Measurements from ENCODE around the gene ENPP3. TPM values are rescaled to one million over a fixed set of nuclear protein-coding genes. Genes with fewer than 3 reads are reported as not detected.

Gene ENPP3
- total RNA-seq, 1 experiment from 2014 or later: not detected

DNA sequence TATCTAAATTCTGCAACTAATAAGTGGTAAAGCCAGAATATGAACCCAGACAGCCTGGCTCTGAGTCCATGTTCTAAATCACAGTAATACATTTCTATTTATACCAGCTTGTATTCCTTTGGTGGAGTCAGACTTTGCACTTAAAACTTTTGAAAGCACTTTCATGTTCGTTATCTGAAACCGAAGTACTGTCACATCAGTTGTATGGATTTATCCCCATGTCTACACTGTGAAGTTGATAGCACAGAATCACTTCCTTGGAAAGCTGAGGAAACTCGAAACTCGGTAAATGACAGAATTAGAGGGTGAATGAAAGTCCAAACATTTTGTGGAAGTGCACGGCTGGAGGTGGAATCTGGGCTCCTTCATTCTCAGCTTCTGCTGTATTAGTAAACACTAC lies 102.0 kb downstream of the ENPP3 start:
- no peaks in the 10 kb centered on the region for H3K9me3 Mint-ChIP-seq
- H3K36me3 Mint-ChIP-seq: no peaks in the 10 kb centered on the region
- no peak for DNase-seq (ENCODE audit: low spot score)
- H3K4me1 Mint-ChIP-seq: peaks cover 3% of the 10 kb centered on the region
- ChIA-PET POLR2A (no interaction called here), CTCF (interaction anchor here (1.4 kb wide), 1 partner anchor 44 kb away, joined by 3 read pairs; no protein-coding TSS in a partner anchor)
- peaks cover 12% of the 10 kb centered on the region; the same call in 1 of the 2 replicates for H3K27me3 Mint-ChIP-seq (ENCODE audit: low read depth)
- no peak for ATAC-seq
- no peak overlapping the region for H3K27ac Mint-ChIP-seq
- no peak overlapping the region for H3K4me3 Mint-ChIP-seq
- TF ChIP-seq TEAD4 (CRISPR knock-in tag; IDR thresholded peaks at IDR 0.05): no peak
- no peak for TF ChIP-seq ESRRA (CRISPR knock-in tag; IDR thresholded peaks at IDR 0.05; ENCODE audit: borderline replicate concordance)
- TF ChIP-seq, protein P1, sequence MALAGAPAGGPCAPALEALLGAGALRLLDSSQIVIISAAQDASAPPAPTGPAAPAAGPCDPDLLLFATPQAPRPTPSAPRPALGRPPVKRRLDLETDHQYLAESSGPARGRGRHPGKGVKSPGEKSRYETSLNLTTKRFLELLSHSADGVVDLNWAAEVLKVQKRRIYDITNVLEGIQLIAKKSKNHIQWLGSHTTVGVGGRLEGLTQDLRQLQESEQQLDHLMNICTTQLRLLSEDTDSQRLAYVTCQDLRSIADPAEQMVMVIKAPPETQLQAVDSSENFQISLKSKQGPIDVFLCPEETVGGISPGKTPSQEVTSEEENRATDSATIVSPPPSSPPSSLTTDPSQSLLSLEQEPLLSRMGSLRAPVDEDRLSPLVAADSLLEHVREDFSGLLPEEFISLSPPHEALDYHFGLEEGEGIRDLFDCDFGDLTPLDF (CRISPR knock-in tag; IDR thresholded peaks at IDR 0.05): no peak
- TF ChIP-seq, protein P2, sequence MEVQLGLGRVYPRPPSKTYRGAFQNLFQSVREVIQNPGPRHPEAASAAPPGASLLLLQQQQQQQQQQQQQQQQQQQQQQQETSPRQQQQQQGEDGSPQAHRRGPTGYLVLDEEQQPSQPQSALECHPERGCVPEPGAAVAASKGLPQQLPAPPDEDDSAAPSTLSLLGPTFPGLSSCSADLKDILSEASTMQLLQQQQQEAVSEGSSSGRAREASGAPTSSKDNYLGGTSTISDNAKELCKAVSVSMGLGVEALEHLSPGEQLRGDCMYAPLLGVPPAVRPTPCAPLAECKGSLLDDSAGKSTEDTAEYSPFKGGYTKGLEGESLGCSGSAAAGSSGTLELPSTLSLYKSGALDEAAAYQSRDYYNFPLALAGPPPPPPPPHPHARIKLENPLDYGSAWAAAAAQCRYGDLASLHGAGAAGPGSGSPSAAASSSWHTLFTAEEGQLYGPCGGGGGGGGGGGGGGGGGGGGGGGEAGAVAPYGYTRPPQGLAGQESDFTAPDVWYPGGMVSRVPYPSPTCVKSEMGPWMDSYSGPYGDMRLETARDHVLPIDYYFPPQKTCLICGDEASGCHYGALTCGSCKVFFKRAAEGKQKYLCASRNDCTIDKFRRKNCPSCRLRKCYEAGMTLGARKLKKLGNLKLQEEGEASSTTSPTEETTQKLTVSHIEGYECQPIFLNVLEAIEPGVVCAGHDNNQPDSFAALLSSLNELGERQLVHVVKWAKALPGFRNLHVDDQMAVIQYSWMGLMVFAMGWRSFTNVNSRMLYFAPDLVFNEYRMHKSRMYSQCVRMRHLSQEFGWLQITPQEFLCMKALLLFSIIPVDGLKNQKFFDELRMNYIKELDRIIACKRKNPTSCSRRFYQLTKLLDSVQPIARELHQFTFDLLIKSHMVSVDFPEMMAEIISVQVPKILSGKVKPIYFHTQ (CRISPR knock-in tag; IDR thresholded peaks at IDR 0.05): no peak
- TF ChIP-seq ZNF671 (CRISPR knock-in tag; IDR thresholded peaks at IDR 0.05): no peak
- no peak for TF ChIP-seq ZNF317 (CRISPR knock-in tag; IDR thresholded peaks at IDR 0.05; ENCODE audit: borderline replicate concordance, low read depth)
- TF ChIP-seq, protein P3, sequence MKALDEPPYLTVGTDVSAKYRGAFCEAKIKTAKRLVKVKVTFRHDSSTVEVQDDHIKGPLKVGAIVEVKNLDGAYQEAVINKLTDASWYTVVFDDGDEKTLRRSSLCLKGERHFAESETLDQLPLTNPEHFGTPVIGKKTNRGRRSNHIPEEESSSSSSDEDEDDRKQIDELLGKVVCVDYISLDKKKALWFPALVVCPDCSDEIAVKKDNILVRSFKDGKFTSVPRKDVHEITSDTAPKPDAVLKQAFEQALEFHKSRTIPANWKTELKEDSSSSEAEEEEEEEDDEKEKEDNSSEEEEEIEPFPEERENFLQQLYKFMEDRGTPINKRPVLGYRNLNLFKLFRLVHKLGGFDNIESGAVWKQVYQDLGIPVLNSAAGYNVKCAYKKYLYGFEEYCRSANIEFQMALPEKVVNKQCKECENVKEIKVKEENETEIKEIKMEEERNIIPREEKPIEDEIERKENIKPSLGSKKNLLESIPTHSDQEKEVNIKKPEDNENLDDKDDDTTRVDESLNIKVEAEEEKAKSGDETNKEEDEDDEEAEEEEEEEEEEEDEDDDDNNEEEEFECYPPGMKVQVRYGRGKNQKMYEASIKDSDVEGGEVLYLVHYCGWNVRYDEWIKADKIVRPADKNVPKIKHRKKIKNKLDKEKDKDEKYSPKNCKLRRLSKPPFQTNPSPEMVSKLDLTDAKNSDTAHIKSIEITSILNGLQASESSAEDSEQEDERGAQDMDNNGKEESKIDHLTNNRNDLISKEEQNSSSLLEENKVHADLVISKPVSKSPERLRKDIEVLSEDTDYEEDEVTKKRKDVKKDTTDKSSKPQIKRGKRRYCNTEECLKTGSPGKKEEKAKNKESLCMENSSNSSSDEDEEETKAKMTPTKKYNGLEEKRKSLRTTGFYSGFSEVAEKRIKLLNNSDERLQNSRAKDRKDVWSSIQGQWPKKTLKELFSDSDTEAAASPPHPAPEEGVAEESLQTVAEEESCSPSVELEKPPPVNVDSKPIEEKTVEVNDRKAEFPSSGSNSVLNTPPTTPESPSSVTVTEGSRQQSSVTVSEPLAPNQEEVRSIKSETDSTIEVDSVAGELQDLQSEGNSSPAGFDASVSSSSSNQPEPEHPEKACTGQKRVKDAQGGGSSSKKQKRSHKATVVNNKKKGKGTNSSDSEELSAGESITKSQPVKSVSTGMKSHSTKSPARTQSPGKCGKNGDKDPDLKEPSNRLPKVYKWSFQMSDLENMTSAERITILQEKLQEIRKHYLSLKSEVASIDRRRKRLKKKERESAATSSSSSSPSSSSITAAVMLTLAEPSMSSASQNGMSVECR (CRISPR knock-in tag; IDR thresholded peaks at IDR 0.05; ENCODE audit: borderline replicate concordance): no peak
- TF ChIP-seq E2F4 (CRISPR knock-in tag; IDR thresholded peaks at IDR 0.05; ENCODE audit: borderline replicate concordance, low read depth): no peak
- TF ChIP-seq, protein P4, sequence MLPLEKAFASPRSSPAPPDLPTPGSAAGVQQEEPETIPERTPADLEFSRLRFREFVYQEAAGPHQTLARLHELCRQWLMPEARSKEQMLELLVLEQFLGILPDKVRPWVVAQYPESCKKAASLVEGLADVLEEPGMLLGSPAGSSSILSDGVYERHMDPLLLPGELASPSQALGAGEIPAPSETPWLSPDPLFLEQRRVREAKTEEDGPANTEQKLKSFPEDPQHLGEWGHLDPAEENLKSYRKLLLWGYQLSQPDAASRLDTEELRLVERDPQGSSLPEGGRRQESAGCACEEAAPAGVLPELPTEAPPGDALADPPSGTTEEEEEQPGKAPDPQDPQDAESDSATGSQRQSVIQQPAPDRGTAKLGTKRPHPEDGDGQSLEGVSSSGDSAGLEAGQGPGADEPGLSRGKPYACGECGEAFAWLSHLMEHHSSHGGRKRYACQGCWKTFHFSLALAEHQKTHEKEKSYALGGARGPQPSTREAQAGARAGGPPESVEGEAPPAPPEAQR (CRISPR knock-in tag; IDR thresholded peaks at IDR 0.05): no peak
- TF ChIP-seq, protein P5, sequence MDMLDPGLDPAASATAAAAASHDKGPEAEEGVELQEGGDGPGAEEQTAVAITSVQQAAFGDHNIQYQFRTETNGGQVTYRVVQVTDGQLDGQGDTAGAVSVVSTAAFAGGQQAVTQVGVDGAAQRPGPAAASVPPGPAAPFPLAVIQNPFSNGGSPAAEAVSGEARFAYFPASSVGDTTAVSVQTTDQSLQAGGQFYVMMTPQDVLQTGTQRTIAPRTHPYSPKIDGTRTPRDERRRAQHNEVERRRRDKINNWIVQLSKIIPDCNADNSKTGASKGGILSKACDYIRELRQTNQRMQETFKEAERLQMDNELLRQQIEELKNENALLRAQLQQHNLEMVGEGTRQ (CRISPR knock-in tag; IDR thresholded peaks at IDR 0.05): no peak
- TF ChIP-seq ZNF512 (CRISPR knock-in tag; IDR thresholded peaks at IDR 0.05; ENCODE audit: borderline replicate concordance): no peak
- TF ChIP-seq PRDM15 (CRISPR knock-in tag; IDR thresholded peaks at IDR 0.05): no peak
- no peak for TF ChIP-seq RELA (CRISPR knock-in tag; IDR thresholded peaks at IDR 0.05; ENCODE audit: borderline replicate concordance)
- TF ChIP-seq FOXK1 (CRISPR knock-in tag; IDR thresholded peaks at IDR 0.05): no peak
- TF ChIP-seq SMAD3 (CRISPR knock-in tag; IDR thresholded peaks at IDR 0.05; ENCODE audit: borderline replicate concordance): no peak
- no peak for TF ChIP-seq IRF2 (CRISPR knock-in tag; IDR thresholded peaks at IDR 0.05; ENCODE audit: borderline replicate concordance, low read depth)

Measured in WTC11 (cell line).